ENCODE measurements around the gene MGAT5.

The MGAT5 gene

GRCh38 chr2:134341476-134341875, 87.6 kb downstream of the MGAT5 start:
- in situ Hi-C loops (cut with HindIII; ENCODE audit: low pct_ligation_motif_present, low sequenced_read_pairs), result no loop called here
- no peak for DNase-seq
- Histone ChIP-seq H3K27me3 (replicated peaks) (no peaks in the 10 kb centered on the region), H3K27ac (no peak overlapping the region), H3K4me3 (ENCODE audit: low read depth, low read length) (no peak overlapping the region), H3K36me3 (replicated peaks) (no peaks in the 10 kb centered on the region)
- no peak for TF ChIP-seq CTCF (IDR thresholded peaks at IDR 0.05; ENCODE audit: low read depth, low read length, missing control alignments)

DNA sequence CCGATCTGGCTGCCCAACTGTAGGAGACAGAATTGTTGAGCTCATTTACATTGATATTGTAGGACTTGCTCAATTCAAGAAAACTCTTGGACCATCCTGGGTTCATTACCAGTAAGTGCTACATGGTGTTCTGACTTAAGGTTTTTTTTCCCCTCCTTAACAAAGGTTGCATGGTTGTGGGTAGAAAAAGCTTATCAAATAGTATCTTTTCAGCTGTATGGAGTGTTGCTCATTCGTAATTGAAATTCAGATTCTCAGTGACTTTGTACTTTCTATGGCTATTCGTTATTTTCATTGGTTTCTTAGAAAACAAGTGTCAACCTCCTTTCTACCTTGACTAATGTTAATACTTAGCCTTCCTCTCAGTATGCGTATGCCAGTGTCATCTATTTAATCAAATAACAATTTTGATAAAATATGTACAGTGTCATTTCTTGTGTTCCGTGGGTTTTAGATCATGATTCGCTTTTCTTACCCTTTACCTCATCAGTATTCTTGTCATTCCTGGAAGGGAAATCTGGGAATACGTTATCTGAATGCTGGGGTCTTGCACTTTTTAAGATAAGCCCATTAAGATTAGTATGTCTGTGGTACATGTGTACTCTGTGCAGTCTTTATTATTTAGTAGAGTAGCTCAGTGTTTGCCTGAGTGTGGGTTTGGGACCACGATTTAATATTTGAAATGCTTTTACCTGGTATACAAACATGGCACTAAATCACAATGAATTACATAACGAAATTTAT, 91.3 kb downstream of the MGAT5 start:
- no peak for TF ChIP-seq CTCF (IDR thresholded peaks at IDR 0.05; ENCODE audit: low read depth, low read length, missing control alignments)
- no peak for DNase-seq
- Histone ChIP-seq H3K4me3 (ENCODE audit: low read depth, low read length) (no peak overlapping the region), H3K27ac (no peak overlapping the region), H3K27me3 (replicated peaks) (no peaks in the 10 kb centered on the region), H3K36me3 (replicated peaks) (no peaks in the 10 kb centered on the region)
- in situ Hi-C loops (cut with HindIII; ENCODE audit: low pct_ligation_motif_present, low sequenced_read_pairs), result no loop called here

GRCh38 chr2:134346141-134346540, 92.3 kb downstream of the MGAT5 start:
- H3K36me3 ChIP-seq (replicated peaks), result no peaks in the 10 kb centered on the region
- in situ Hi-C loops (cut with HindIII; ENCODE audit: low pct_ligation_motif_present, low sequenced_read_pairs), result no loop called here
- TF ChIP-seq CTCF (IDR thresholded peaks at IDR 0.05; ENCODE audit: low read depth, low read length, missing control alignments), result no peak
- no peaks in the 10 kb centered on the region for H3K27me3 ChIP-seq (replicated peaks)
- DNase-seq, result no peak
- no peak overlapping the region for H3K27ac ChIP-seq
- H3K4me3 ChIP-seq (ENCODE audit: low read depth, low read length), result no peak overlapping the region

DNA sequence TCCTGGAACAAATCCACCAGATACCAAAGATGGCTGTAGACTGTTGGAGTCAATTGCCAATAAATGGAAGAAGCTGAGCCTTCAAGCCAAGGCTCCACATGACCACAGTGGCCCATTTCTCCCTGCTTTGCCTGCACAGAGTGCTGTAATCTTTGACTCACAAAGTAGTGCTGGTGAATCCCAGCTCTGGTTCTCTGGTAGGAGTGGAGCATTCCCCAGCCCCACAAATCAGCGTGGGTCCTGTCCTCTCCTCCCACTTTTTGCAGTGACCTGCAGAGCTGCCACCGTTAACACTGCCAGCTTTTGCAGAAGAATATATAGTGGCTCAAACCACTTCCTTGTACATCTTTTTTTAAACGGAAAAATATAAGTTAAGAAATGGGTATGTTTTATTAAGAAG, 93.9 kb downstream of the MGAT5 start:
- TF ChIP-seq CTCF (IDR thresholded peaks at IDR 0.05; ENCODE audit: low read depth, low read length, missing control alignments), result no peak
- Histone ChIP-seq H3K27me3 (replicated peaks) (no peaks in the 10 kb centered on the region), H3K27ac (peak overlapping the region; percentile 77), H3K36me3 (replicated peaks) (no peaks in the 10 kb centered on the region), H3K4me3 (ENCODE audit: low read depth, low read length) (no peak overlapping the region)
- DNase-seq, result peak; percentile 37
- in situ Hi-C loops (cut with HindIII; ENCODE audit: low pct_ligation_motif_present, low sequenced_read_pairs), result no loop called here

DNA sequence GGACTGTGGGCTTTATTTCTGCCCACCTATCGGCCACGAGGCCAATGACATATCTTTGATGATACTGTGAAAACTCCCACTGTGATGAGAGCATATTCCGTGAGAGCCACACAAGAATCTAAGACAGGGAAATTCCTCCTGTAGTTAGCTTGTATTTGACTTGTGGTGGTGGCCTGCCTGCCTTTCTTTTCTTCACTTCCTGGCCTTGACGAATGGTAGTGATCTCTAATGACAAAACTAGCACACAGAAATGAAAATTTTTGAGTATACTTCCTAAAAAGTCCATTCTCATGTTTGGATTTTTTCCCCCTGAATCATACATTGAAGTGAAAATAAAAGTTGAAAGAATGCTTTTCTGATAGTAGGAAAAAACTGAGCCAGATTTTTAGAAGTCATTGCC, 94.4 kb downstream of the MGAT5 start:
- Histone ChIP-seq H3K36me3 (replicated peaks) (no peaks in the 10 kb centered on the region), H3K4me3 (ENCODE audit: low read depth, low read length) (no peak overlapping the region), H3K27ac (peak overlapping the region; percentile 77), H3K27me3 (replicated peaks) (no peaks in the 10 kb centered on the region)
- no peak for TF ChIP-seq CTCF (IDR thresholded peaks at IDR 0.05; ENCODE audit: low read depth, low read length, missing control alignments)
- DNase-seq, result peak; percentile 77
- in situ Hi-C loops (cut with HindIII; ENCODE audit: low pct_ligation_motif_present, low sequenced_read_pairs), result no loop called here

DNA sequence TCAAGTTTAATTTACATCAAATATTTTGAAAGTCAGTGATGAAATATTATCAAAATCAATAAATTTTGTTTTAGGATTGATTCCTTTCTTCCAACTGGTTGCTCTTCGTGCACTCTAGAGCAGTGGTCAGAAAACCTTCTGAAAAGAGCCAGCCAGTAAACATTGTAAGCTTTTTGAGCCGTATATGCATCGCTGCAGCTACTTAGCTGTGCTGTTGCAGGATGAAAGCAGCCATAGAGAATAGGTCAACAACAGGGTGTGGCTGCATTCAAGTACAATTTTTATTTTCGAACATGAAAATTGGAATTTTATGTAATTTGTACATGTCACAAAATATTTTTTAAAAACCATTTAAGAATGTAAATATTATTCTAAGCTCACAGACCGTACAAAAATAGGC, 94.9 kb downstream of the MGAT5 start:
- in situ Hi-C loops (cut with HindIII; ENCODE audit: low pct_ligation_motif_present, low sequenced_read_pairs), result no loop called here
- Histone ChIP-seq H3K36me3 (replicated peaks) (no peaks in the 10 kb centered on the region), H3K4me3 (ENCODE audit: low read depth, low read length) (no peak overlapping the region), H3K27ac (peak overlapping the region; percentile 77), H3K27me3 (replicated peaks) (no peaks in the 10 kb centered on the region)
- TF ChIP-seq CTCF (IDR thresholded peaks at IDR 0.05; ENCODE audit: low read depth, low read length, missing control alignments), result no peak
- DNase-seq, result no peak

All from brain microvascular endothelial cell (primary cell).